C4-2B (cell line): Measurements from ENCODE around the gene EIF4H.

Source experiments
- ZFX ChIP-seq: fragments of 450-650 bp; IDR thresholded peaks from 2 replicates; pipeline ENCODE4 v1.6.1; 2017
- TF ChIP-seq, protein P1 (sequence below): fragments of 450-650 bp; conservative IDR thresholded peaks from 2 replicates; pipeline ENCODE4 v1.5.1; 2017; ENCODE audit warnings: mild to moderate bottlenecking

DNA sequence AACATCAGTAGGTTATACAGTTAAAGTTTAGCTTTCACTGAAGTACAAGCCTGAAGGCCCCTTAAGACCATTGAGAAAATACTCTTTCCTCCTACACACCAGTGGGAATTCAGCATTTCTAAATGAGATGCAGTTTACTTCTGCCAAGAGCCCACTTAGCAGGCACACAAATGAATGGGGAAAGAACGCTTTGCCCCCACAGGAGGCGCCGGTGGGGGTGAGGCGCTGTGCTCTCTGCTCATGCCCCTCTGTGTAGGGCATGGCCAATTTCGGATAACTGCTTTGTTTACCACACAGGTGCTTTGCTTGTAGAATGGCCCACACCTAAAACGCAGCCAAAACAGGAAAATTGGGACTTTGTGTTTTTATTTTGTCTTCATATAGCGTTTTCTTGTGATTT, 19.8 kb downstream of the EIF4H start:
- TF ChIP-seq, protein P1, sequence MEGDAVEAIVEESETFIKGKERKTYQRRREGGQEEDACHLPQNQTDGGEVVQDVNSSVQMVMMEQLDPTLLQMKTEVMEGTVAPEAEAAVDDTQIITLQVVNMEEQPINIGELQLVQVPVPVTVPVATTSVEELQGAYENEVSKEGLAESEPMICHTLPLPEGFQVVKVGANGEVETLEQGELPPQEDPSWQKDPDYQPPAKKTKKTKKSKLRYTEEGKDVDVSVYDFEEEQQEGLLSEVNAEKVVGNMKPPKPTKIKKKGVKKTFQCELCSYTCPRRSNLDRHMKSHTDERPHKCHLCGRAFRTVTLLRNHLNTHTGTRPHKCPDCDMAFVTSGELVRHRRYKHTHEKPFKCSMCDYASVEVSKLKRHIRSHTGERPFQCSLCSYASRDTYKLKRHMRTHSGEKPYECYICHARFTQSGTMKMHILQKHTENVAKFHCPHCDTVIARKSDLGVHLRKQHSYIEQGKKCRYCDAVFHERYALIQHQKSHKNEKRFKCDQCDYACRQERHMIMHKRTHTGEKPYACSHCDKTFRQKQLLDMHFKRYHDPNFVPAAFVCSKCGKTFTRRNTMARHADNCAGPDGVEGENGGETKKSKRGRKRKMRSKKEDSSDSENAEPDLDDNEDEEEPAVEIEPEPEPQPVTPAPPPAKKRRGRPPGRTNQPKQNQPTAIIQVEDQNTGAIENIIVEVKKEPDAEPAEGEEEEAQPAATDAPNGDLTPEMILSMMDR: no peak
- TF ChIP-seq ZFX: no peak
